ENCODE data around the gene NKX1-1.

- TF ChIP-seq REST (IDR thresholded peaks at IDR 0.05; ENCODE audit: insufficient read depth in 1 of 2, low read depth in 2 of 2, low read length in 2 of 2): no peak
- TF ChIP-seq POLR2AphosphoS5 (IDR thresholded peaks at IDR 0.05; ENCODE audit: low read depth, low read length): no peak
- no peak for TF ChIP-seq TAF1 (IDR thresholded peaks at IDR 0.05; ENCODE audit: borderline replicate concordance, insufficient read depth, low read length)
- no peak for TF ChIP-seq SIN3A (IDR thresholded peaks at IDR 0.05; ENCODE audit: borderline replicate concordance, insufficient read depth, low read length)
Measured at GRCh38 chr4:1400191-1400805, 5.9 kb downstream of the NKX1-1 start.
